Endometrium (tissue), 2 donors: ENCODE results near the gene ADAM10.
"Not testable (repeated sequence)": the region's sequence is repeated elsewhere in the genome, so short reads cannot be mapped to it uniquely, and the experiment has no call there.

Experiments
- FAIRE-seq: peaks from 2 replicates; lab custom pipeline; 2012; peaks lifted over from hg19 to GRCh38; lab: Jason Lieb, UNC
- donor health status: control.
- donor health status: control.

The ADAM10 gene

DNA sequence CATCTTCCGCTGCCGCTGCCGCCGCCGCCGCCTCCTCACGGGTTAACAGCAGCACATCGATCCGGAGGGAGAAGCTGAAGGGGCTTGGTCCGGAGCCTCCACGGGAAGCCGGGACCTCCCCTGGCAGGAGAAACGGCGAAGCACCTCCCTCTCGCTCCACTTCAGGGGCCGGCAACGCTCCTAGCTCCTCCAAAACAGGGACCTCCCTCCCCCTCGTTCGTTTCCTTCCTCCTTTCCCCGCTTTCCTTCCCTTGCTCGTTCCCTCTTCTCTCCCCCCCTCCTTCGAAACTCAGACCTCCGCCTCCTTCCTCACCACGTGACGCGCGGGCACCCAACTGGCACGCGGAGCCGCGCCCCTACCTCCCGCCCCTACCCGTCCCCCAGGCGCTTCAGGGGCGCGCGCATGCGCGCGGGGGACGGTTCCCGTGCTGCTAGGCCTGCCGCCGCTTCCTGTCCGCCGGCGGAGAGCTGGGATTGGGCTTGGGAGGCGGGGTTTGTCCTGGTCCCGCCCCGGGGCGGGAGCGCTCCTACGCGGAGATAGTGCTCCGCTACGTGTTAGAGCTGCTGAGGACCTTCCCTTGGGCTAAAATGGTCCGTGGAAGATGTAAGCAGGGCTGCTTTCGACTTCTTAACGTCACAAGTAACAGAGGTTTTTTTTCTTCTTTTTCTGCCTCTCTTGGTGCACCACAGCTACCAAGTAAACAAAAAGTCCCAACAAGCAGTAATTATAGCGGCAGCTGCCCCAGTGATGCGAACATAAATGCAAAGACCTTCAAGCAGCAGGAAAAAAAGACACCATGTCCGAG is at the start of gene ADAM10:
ADAM10 (minus strand) TSS at position 176 of the 806 bp plus-strand sequence; CDS start at position 3, 173 bp downstream.
- no peak for FAIRE-seq

DNA sequence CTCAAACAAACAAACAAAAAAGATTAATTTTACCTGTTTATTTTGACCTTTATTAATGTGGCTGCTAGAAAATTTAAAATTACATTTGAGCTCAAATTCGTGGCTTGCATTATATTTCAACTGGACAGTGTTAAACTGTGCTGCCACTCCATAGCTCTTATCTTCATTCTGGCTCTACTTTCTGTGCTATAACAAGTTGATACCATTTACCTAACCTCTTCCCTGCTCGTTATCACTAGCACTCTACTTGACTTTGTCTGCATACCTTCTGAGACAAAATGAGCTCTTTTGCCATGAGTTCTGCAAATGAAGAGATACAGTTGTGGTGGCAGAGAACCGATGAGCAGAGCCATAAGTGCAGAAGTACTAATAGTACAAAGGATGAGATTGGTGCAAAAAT is 48.0 kb upstream of the ADAM10 start:
- FAIRE-seq = no peak

DNA sequence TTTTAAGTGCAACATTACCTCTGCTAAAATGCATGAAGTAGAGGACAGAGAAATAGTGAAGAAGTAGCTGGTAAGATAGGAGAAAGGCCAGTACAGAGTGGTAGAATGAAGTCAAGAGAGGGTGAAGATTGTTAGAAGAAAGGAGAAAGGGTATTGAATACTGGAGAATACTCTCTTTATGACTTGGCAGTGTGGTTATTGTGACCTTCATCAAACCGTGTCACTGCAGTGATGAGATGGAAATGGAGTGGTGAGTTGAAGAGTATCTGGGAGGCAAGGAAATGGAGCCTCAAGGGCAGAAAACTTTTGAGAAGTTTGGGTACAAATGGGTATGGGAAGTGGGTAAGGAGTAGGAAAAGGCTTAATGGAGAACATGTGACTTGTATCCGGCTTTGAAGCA is 46.3 kb upstream of the ADAM10 start:
- no peak for FAIRE-seq

GRCh38 chr15:58793862-58794261 is 44.4 kb upstream of the ADAM10 start:
- no peak for FAIRE-seq

DNA sequence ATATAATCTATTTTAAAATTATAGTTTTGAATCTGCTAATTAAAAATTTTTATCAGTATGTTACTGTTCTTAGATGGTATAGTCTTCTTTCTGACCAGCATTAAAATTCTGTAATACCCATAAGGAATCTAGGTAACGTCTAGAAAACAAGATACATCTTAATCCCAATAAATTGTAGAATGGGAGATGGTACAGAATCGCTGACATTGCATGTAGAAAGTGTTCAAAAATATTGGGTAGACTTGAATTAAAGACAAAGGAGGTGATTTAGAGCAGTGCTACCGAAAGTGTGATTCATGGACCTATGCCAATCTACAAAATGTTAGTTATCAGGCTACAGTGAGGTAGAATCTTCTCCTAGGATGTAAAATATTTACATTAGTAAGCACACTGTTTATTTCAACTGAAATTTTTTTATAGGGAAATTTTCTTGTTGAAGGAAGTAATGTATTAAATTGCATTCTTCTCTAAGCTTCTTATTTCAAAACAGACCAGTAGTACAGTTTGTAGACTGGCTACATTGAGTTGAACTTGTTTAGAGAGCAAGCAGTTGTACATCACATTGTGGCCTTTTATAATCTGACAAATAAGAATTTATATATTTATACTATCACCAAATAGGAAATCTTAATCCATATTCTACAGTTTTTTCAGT is 38.7 kb upstream of the ADAM10 start:
- FAIRE-seq = no peak

- FAIRE-seq = no peak
Observed at GRCh38 chr15:58785355-58785754, 35.8 kb upstream of the ADAM10 start.

GRCh38 chr15:58779554-58779953 is 30.0 kb upstream of the ADAM10 start:
- FAIRE-seq = no peak

DNA sequence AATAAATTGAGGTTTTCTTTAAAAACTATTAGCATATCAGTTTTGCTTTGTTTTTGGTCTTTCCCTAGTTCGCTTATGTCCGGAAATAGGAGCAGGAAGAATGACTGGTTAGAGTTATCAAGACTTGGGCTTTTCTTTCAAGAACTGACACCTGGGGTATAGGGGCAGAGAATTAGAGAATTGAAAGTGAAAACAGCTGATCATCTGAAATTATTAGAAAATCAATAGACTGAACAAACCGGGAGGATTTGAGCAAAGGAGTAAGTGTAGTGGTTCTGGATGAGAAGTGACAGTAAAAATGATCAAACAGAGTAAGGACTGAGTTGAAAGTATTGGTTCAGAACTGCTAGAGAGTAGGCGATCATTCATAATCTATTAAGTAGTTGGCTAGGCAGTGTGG is 27.6 kb upstream of the ADAM10 start:
- FAIRE-seq = no peak

DNA sequence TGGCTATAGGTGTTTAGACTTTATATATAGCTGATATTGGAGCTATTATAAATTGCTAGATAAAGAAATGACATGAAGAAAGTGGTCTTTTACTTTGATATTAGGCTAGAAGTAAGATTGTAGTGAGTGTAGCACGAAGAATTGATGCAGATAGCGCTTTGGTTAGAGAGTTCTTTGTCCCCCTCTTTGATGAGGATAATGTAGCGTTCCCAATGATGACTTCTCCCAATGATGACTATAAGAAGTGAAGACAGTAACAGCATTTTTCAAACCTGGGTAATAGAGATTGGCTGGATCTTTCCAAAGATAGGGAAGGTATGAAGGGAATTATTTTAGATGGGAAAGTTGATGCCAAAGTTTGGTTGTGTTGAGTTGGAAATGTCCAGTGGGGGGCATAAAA is 25.9 kb upstream of the ADAM10 start:
- FAIRE-seq = no peak

DNA sequence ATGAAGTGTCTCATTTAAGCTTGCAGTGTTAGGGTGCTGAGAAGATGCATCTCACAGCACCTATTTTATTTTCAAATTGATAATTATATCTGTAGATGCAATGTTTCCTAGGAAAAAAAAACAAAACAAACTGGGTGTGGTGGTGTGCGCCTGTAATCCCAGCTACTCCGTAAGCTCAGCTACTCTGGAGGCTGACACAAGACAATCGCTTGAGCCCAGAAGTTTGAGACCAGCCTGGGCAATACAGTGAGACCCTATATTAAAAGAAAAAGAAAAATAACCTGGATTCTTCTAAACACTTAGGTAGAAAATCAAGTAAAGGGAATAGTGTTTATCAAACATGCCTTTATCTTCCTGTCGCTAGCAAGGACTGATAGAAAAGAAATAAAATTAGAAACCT is 23.5 kb upstream of the ADAM10 start:
- no peak for FAIRE-seq

- no peak for FAIRE-seq
Observed at GRCh38 chr15:58771621-58772250, 22.2 kb upstream of the ADAM10 start.

- FAIRE-seq = peak; percentile 48
Observed at GRCh38 chr15:58770857-58771620, 21.5 kb upstream of the ADAM10 start, which contains the start of gene MINDY2. Gene MINDY2 (plus strand): TSS chr15:58771302. CDS start chr15:58771396, 94 bp downstream.

DNA sequence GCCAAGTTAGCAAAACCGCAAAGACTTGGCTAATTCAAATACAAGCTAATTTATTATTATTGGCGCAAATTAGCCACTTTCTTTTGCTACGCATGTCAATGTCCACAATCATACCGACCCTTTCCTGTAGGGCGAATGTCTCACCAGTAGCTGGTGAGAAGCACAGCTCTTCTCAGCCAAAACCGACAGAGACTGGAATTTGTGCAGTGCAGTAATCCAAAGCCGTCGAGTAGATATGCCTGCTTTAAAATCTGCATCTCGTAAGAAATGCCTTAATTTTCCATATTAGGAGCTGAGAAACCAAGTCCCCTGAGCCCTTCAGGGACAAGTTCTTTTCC is 21.0 kb upstream of the ADAM10 start:
- no peak for FAIRE-seq

GRCh38 chr15:58768601-58769004 is 19.1 kb upstream of the ADAM10 start:
- FAIRE-seq = not testable (repeated sequence)

DNA sequence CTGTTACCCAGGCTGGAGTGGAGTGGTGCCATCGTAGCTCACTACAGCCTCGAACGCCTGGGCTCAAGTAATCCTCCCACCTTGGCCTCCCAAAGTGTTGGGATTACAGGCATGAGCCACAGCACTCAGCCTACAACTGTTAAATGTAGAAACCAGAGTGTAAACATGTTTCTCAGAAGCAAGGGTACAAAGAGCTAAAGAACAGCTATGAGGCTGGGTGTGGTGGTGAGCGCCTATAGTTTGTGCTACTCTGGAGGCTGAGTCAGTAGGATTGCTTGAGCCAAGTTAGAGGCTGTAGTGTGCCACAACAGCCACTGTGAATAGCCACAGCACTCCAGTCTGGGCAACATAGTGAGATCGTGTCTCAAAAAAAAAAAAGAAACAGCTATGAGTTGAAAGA is 16.8 kb upstream of the ADAM10 start:
- FAIRE-seq = no peak

- FAIRE-seq = no peak
Observed at GRCh38 chr15:58764468-58764867, 15.0 kb upstream of the ADAM10 start.

GRCh38 chr15:58762731-58763130 is 13.2 kb upstream of the ADAM10 start:
- no peak for FAIRE-seq

GRCh38 chr15:58762285-58762684 is 12.8 kb upstream of the ADAM10 start:
- no peak for FAIRE-seq

GRCh38 chr15:58761010-58761388 is 11.5 kb upstream of the ADAM10 start:
- no peak for FAIRE-seq

DNA sequence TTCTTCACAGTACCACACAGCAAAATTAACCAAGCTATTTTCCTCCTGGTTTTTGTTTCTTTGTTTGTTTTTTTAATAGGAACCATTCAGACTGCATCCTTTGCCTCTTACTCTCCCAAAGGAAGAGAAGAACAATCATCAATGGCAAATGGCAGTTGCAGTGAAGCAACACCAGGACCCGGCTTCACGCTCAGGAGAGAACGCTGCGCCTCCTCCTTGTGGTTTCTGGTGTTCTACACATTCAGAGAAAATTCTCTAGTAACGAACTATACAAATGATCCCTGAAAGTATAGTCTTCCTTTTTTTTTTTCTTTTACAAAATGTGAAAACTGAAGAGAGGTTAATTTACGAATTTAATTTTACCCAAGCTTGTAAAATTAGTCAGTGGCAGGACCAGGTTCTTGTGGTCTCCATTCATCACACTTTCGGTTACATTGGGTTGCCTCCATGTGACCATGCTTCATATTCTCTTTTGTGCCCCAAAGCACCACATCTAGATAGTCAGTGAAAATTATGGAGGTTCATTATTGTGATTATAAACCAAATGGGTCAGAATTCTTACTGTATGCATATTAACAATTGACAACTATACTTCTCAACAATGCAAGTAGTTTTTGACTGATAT is 11.0 kb upstream of the ADAM10 start:
- no peak for FAIRE-seq

GRCh38 chr15:58758141-58758540 is 8.6 kb upstream of the ADAM10 start:
- FAIRE-seq = peak; percentile 61

DNA sequence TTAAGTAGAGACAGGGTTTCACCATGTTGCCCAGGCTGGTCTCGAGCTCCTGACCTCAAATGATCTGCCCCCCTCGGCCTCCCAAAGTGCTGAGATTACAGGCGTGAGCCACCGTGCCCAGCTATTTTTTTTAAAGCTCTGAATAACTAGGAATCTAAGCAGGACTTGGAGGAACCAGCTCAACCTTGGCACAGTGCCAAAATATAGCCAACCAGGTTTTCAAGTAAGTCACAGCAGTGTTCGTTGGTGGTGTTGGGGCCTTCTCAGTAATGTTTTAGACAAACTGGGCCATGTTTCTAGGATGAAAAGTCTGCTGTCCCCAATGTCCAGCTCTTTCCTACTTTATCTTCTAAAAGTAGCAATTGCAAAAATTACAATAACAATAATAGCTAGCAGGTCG is 6.4 kb upstream of the ADAM10 start:
- no peak for FAIRE-seq
